ENCODE data around the gene SPAG6. TPM values are rescaled to one million over a fixed set of nuclear protein-coding genes. Genes with fewer than 3 reads are reported as not detected.
A peak's percentile ranks its signal among the peaks of the same experiment; 100 is the strongest.
"Not testable (repeated sequence)": the region's sequence is repeated elsewhere in the genome, so short reads cannot be mapped to it uniquely, and the experiment has no call there.

Gene SPAG6
- total RNA-seq, 6 donors from 2014 or later, result 0.74 to 44.1 (median 8.7) TPM

DNA sequence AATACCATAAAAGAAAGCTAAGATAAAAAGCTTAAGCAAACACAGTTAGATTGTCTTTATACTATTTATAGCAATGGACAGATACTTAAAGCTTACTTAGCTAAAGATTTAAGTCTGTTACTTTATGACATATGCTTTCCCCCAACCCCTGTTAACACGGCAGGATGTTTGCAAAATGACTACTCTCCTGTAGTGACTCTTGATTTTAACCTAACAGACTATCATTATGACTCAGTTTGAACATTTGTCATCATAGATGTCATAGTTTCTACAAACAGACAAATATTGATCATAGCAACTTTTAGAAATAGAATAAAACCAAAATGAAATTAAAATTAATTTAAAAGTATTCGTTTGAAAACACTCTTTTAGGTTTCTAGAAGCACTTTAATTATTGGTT, 36.9 kb upstream of the SPAG6 start:
- TF ChIP-seq EP300 (IDR thresholded peaks at IDR 0.05) (no peak), POLR2AphosphoS5 (IDR thresholded peaks at IDR 0.05) (no peak), POLR2A (IDR thresholded peaks at IDR 0.05) (no peak)
- TF ChIP-seq, protein P1, sequence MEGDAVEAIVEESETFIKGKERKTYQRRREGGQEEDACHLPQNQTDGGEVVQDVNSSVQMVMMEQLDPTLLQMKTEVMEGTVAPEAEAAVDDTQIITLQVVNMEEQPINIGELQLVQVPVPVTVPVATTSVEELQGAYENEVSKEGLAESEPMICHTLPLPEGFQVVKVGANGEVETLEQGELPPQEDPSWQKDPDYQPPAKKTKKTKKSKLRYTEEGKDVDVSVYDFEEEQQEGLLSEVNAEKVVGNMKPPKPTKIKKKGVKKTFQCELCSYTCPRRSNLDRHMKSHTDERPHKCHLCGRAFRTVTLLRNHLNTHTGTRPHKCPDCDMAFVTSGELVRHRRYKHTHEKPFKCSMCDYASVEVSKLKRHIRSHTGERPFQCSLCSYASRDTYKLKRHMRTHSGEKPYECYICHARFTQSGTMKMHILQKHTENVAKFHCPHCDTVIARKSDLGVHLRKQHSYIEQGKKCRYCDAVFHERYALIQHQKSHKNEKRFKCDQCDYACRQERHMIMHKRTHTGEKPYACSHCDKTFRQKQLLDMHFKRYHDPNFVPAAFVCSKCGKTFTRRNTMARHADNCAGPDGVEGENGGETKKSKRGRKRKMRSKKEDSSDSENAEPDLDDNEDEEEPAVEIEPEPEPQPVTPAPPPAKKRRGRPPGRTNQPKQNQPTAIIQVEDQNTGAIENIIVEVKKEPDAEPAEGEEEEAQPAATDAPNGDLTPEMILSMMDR (IDR thresholded peaks at IDR 0.05), result no peak
- no peaks in the 10 kb centered on the region for H3K36me3 ChIP-seq
- no peaks in the 10 kb centered on the region for H3K4me1 ChIP-seq
- DNase-seq (no peak), ATAC-seq (ENCODE audit: low FRiP score in 2 of 2) (no peak)
- no peak overlapping the region for H3K4me3 ChIP-seq
- no peaks in the 10 kb centered on the region for H3K27me3 ChIP-seq
- no peaks in the 10 kb centered on the region for H3K9me3 ChIP-seq
- H3K27ac ChIP-seq, result no peak overlapping the region
- 78 to 83% methylated on average over 2 of the region's 2 CpGs for WGBS, 2 donors

DNA sequence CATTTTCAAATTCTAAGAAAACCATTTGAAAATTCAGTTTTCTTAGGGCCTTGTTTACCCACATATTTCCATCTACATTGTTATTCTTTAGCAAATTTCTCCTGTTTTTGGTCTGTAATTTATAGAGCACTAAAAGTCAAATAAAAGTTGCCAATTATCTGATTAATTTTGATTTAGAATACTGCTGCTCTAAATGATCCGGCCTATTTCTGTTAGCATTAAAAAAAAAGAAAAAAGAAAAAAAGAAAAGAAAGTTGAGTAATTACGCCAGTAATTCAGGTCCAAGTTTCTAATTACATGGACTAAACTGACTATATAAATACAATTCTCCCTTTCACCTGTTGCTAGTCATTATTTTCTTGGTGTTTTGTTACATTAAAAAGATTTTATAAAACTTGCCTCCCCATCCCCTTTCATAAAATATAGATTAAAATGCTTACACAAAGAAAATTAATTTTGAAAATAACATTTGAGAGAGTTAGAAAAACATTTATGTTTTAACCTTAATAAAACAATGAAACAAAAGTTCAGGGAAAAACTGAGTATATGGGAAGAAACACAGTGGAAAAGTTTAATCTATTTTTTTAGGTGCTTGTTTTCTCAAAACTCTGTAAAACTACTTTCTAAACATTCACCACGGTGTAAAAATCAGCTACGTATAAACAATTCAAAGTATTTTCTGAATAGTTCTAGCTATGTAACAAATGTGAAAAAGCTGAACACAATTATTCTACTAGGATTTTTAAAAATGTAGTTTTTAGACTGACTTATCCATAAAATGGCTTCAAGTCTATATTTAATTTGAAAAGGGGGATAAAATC, 35.9 kb upstream of the SPAG6 start:
- Histone ChIP-seq H3K27ac (no peak overlapping the region), H3K27me3 (no peaks in the 10 kb centered on the region), H3K9me3 (no peaks in the 10 kb centered on the region), H3K4me3 (no peak overlapping the region), H3K36me3 (no peaks in the 10 kb centered on the region), H3K4me1 (no peaks in the 10 kb centered on the region)
- TF ChIP-seq, protein P1 (IDR thresholded peaks at IDR 0.05), result no peak
- no peak for TF ChIP-seq POLR2AphosphoS5 (IDR thresholded peaks at IDR 0.05)
- TF ChIP-seq POLR2A (IDR thresholded peaks at IDR 0.05), result no peak
- TF ChIP-seq EP300 (IDR thresholded peaks at IDR 0.05), result no peak
- WGBS, 2 donors, result 94 to 97% methylated on average over 4 of the region's 4 CpGs
- DNase-seq, result no peak
- no peak for ATAC-seq (ENCODE audit: low FRiP score in 2 of 2)

DNA sequence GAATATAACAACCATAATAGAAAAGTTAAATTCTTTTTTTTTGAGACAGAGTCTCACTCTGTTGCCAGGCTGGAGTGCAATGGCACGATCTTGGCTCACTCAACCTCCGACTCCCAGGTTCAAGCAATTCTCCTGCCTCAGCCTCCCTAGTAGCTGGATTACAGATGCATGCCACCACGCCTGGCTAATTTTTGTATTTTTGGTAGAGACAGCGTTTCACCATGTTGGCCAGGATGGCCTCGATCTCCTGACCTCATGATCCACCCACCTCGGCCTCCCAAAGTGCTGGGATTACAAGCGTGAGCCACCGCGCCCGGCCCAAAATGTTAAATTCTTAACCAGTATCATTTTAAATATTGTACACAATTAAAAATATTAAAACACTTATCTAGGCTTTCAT, 35.3 kb upstream of the SPAG6 start:
- 97 to 98% methylated on average over 10 of the region's 10 CpGs for WGBS, 2 donors
- ATAC-seq (ENCODE audit: low FRiP score in 2 of 2), result not testable (repeated sequence)

DNA sequence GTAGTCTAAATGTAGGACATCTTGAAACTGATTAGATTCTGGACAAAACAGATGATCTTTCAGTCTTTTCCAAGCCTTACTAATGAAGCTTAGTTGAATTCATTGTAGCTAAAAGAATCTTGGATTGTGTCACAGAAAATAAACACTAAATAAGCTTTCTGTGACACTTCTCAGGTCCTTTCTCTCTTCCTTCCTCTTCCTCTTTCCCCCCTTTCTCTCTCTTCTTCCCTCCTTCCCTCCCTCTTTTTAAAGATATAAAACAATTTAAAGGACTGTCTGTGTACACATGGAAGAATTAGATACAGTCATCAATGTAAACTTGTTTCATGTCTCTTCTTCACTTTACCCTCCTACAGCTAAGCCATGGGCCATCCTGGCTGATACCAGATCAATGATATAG, 34.4 kb upstream of the SPAG6 start:
- Histone ChIP-seq H3K4me3 (no peak overlapping the region), H3K36me3 (no peaks in the 10 kb centered on the region), H3K27me3 (no peaks in the 10 kb centered on the region), H3K4me1 (peaks cover 0 to 10% (median 6%) of the 10 kb centered on the region in 4 donors), H3K9me3 (no peaks in the 10 kb centered on the region), H3K27ac (no peak overlapping the region)
- DNase-seq (no peak), ATAC-seq (ENCODE audit: low FRiP score in 2 of 2) (no peak)
- no peak for TF ChIP-seq POLR2AphosphoS5 (IDR thresholded peaks at IDR 0.05)
- TF ChIP-seq, protein P1 (IDR thresholded peaks at IDR 0.05), result no peak
- no peak for TF ChIP-seq POLR2A (IDR thresholded peaks at IDR 0.05)
- no peak for TF ChIP-seq EP300 (IDR thresholded peaks at IDR 0.05)

More for the DNA sequence above, 35.3 kb upstream of the SPAG6 start:
- not testable (repeated sequence) for H3K36me3 ChIP-seq, H3K27me3 ChIP-seq, H3K9me3 ChIP-seq, H3K4me3 ChIP-seq, H3K4me1 ChIP-seq, H3K27ac ChIP-seq, DNase-seq

DNA sequence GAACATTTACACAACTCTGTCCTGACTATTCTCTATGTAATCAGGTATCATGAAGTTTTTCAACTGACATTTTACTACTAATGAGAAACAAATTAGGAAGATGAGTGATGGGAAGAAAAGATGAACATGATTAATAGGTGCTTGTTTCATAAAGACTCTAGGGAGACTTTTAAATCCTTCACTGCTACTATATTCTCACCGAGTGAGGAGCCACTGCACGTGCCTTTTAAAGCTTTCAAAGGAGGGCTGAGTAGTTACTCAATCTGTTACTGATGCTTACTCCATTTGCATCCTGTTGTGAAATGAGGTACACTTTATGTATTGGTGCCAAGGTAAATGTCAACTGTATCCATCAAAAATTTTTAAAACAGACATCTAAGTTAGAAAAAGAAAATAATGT, 30.4 kb upstream of the SPAG6 start:
- WGBS, 2 donors, result 37 to 46% methylated on average over 2 of the region's 2 CpGs
- Histone ChIP-seq H3K36me3 (no peaks in the 10 kb centered on the region), H3K4me3 (no peak overlapping the region), H3K27ac (peak overlapping the region in 1 of 4 donors; percentile 96), H3K4me1 (peaks cover 11 to 27% (median 19%) of the 10 kb centered on the region in 4 donors), H3K27me3 (no peaks in the 10 kb centered on the region), H3K9me3 (no peaks in the 10 kb centered on the region)
- TF ChIP-seq, protein P1 (IDR thresholded peaks at IDR 0.05), result no peak
- TF ChIP-seq POLR2AphosphoS5 (IDR thresholded peaks at IDR 0.05), result no peak
- no peak for TF ChIP-seq EP300 (IDR thresholded peaks at IDR 0.05)
- TF ChIP-seq POLR2A (IDR thresholded peaks at IDR 0.05), result no peak
- ATAC-seq (ENCODE audit: low FRiP score in 2 of 2), result no peak
- DNase-seq, result no peak

All from upper lobe of left lung (tissue), 6 donors.